Mucosa of stomach (tissue), 1 donor: ENCODE measurements around the gene BABAM2.
"Not testable (repeated sequence)": the region's sequence is repeated elsewhere in the genome, so short reads cannot be mapped to it uniquely, and the experiment has no call there.

Experiments used
- H3K27me3 ChIP-seq: one replicate; pipeline ENCODE4 v1.7.0; 2013; ENCODE audit warnings: mild to moderate bottlenecking, low read length; ENCODE audit not compliant: control insufficient read depth, insufficient read depth
- H3K36me3 ChIP-seq: one replicate; pipeline ENCODE4 v1.7.0; 2013; ENCODE audit warnings: low read length; ENCODE audit not compliant: control insufficient read depth, insufficient read depth
- H3K4me1 ChIP-seq: one replicate; pipeline ENCODE4 v1.7.0; 2013; ENCODE audit warnings: mild to moderate bottlenecking, low read length; ENCODE audit not compliant: control insufficient read depth, insufficient read depth
- H3K4me3 ChIP-seq: one replicate; pipeline ENCODE4 v1.7.0; 2013; ENCODE audit warnings: low read length
- H3K9ac ChIP-seq: one replicate; pipeline ENCODE4 v1.7.0; 2013; ENCODE audit warnings: mild to moderate bottlenecking, low read length, moderate library complexity
- H3K9me3 ChIP-seq: one replicate; pipeline ENCODE4 v1.7.0; 2013; ENCODE audit warnings: mild to moderate bottlenecking, low read length, moderate library complexity; ENCODE audit not compliant: control insufficient read depth
- donor health status: Pancreatic carcinoma.

Gene BABAM2

DNA sequence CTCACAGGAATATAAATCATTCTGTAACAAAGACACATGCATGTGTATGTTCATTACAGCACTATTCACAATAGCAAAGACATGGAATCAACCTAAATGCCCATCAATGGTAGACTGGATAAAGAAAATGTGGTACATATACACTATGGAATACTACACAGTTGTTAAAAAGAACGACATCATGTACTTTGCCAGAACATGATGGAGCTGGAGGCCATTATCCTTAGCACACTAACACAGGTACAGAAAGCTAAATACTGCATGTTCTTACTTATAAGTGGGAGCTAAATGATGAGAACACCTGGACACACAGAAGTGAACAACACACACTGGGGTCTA is 8.0 kb upstream of the BABAM2 start:
- H3K4me1 ChIP-seq, H3K4me3 ChIP-seq, H3K9ac ChIP-seq, H3K9me3 ChIP-seq, H3K36me3 ChIP-seq, H3K27me3 ChIP-seq: not testable (repeated sequence)

DNA sequence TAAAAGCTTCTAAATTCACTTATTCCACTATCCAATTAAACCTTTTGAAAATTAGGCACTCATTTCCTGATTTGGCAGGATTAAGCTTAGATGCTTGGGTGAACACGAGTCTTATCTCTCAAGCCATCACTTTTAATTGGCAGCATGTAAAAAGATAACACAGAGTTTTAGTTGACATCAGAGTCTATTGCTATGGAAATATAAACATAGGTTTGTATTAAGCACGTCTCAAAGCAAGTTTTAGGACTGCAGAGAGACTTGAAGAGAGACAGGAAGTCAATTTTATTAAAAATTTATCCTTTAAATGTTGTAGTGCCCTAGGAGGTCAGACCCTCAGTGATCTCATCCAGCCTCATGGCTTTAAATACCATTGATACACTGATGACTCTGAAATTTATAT is 5.9 kb upstream of the BABAM2 start:
- no peak overlapping the region for H3K4me3 ChIP-seq
- H3K9me3 ChIP-seq: no peaks in the 10 kb centered on the region
- no peaks in the 10 kb centered on the region for H3K4me1 ChIP-seq
- no peaks in the 10 kb centered on the region for H3K27me3 ChIP-seq
- no peaks in the 10 kb centered on the region for H3K36me3 ChIP-seq
- H3K9ac ChIP-seq: no peak overlapping the region

DNA sequence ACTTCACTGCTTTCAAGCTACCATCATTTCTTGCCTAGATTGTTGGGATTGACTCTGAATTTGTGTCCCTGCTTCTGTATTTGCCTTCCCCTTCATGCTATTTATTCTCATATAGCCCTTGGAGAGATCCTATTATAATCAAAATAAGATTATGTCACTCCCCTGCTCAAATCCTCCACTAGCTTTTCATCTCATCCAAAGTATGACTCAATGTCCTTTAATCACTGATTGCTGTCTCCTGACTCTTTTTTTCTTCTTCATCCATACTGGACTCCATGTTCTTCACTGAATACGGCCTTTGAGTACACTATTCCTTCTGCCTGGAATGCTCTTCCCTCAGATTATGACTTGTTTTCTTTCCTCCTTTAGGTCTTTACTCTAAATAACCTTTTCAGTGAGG is 5.3 kb upstream of the BABAM2 start:
- no peaks in the 10 kb centered on the region for H3K9me3 ChIP-seq
- H3K9ac ChIP-seq: no peak overlapping the region
- H3K4me3 ChIP-seq: no peak overlapping the region
- no peaks in the 10 kb centered on the region for H3K4me1 ChIP-seq
- no peaks in the 10 kb centered on the region for H3K27me3 ChIP-seq
- no peaks in the 10 kb centered on the region for H3K36me3 ChIP-seq

DNA sequence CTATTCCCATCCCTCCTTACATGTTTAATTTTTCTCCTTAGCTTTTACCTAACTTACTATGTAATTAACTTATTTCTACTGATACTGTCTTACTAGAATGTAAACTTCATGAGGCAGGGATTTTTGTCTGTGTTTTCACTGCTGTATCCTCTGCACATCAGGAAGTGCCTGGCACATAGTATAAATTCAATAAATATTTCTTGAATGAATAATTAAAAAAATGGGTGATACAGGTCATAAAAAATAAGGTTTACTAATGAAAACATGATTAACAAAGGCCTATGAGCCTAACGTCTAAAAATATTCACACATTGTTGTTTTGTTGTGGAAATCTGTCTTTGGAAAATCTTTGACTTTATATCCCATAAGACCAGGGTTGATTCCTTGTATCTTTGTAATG is 4.9 kb upstream of the BABAM2 start:
- Histone ChIP-seq H3K27me3 (no peaks in the 10 kb centered on the region), H3K9ac (no peak overlapping the region), H3K4me1 (no peaks in the 10 kb centered on the region), H3K4me3 (no peak overlapping the region), H3K9me3 (no peaks in the 10 kb centered on the region), H3K36me3 (no peaks in the 10 kb centered on the region)

DNA sequence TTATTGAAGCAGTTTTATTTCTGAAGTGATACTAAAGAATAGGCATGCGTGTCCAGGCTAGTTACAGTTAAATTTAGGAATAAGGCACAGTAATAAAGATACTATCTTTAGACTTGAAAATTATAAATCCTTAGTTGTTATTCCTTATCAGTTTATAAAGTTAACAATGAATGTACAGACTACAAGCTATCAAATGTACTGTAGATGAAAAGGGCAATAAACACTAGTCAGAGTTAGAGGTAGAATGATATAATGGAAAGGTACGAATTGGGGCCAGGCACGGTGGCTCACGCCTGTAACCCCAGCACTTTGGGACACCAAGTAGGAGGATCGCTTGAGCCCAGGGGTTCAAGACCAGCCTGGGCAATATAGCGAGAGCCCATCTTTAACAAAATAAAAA is 4.2 kb upstream of the BABAM2 start:
- Histone ChIP-seq H3K9me3 (no peaks in the 10 kb centered on the region), H3K4me3 (no peak overlapping the region), H3K27me3 (no peaks in the 10 kb centered on the region), H3K9ac (no peak overlapping the region), H3K4me1 (peaks cover 2% of the 10 kb centered on the region), H3K36me3 (no peaks in the 10 kb centered on the region)

DNA sequence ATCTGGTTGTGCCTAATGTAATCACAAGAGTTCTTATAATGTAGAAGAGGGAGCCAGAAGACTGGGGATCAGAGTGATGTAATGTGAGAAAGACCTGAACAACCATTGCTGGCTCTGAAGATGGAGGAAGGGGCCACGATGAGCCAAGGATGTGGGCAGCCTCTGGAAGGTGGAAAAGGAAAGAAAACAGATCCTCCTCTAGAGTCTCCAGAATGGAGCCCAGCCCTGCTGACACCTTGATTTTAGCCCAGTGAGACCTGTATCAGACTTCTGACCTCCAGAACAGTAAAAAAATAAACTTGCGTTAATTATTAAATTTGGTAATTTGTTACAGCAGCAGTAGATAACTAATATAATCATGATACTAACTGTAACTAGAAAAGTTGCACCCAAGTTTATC is 3.4 kb upstream of the BABAM2 start:
- no peaks in the 10 kb centered on the region for H3K36me3 ChIP-seq
- H3K9ac ChIP-seq: no peak overlapping the region
- no peaks in the 10 kb centered on the region for H3K9me3 ChIP-seq
- H3K4me1 ChIP-seq: peaks cover 7% of the 10 kb centered on the region
- no peaks in the 10 kb centered on the region for H3K27me3 ChIP-seq
- H3K4me3 ChIP-seq: no peak overlapping the region

DNA sequence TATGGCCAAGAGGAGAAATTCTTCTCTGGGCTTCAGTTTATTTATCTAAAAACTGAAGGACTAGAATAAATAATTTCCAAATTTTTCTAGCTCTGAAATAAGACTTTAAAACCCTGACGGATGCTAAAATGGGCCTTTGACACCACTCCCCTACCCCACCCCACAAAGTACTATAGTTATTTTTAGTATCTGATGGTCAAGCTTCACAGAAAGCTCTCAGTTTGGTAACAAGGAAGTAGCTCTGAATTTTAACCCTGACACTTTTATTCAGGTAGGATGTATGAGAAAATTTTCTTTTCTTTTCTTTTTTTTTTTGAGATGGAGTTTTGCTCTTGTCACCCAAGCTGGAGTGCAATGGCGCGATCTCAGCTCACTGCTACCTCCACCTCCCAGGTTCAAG is 2.7 kb upstream of the BABAM2 start:
- Histone ChIP-seq H3K9me3 (no peaks in the 10 kb centered on the region), H3K9ac (no peak overlapping the region), H3K36me3 (no peaks in the 10 kb centered on the region), H3K4me3 (no peak overlapping the region), H3K4me1 (peaks cover 7% of the 10 kb centered on the region), H3K27me3 (no peaks in the 10 kb centered on the region)

DNA sequence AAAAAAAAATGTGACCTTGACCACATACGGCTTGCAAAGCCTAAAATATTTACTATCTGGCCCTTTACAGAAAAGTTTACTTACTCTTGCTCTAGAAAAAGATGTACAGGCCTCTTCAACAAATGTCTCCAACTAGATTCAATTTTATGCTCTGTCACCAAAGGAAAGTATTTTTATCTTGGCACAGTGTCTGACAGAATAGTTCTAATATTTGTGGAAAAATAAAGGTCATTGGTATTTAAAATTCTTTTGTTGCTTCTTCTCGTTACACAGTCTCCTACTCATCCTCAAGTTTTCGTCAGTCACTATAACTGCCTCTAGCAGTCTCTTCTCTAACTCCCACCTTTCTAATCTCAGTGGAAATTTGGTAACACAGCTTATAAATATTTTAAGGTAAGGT is 1.7 kb upstream of the BABAM2 start:
- Histone ChIP-seq H3K36me3 (no peaks in the 10 kb centered on the region), H3K9me3 (no peaks in the 10 kb centered on the region), H3K27me3 (no peaks in the 10 kb centered on the region), H3K4me1 (peaks cover 7% of the 10 kb centered on the region), H3K9ac (no peak overlapping the region), H3K4me3 (no peak overlapping the region)

DNA sequence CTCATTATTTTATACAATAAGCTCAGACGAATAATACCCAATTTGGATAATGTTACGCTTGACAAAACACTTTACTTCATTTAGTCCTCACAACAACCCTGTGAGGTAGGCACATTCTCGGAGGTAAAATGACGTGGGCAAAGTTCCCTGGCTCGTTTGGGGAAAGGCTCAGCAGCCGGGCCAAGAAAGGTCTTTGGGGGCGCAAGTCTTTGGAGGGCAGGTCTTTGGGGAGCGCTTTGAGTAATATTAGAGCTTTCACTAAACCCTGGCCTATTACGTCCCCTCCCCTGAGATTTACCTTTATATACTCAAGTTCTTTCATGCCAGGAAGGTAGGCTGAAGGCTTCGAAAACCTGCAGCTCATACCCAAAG is 769 bp upstream of the BABAM2 start:
- H3K9me3 ChIP-seq: no peaks in the 10 kb centered on the region
- H3K4me3 ChIP-seq: peak overlapping the region; percentile 98
- peak overlapping the region; percentile 98 for H3K9ac ChIP-seq
- peaks cover 7% of the 10 kb centered on the region for H3K4me1 ChIP-seq
- H3K27me3 ChIP-seq: no peaks in the 10 kb centered on the region
- no peaks in the 10 kb centered on the region for H3K36me3 ChIP-seq

DNA sequence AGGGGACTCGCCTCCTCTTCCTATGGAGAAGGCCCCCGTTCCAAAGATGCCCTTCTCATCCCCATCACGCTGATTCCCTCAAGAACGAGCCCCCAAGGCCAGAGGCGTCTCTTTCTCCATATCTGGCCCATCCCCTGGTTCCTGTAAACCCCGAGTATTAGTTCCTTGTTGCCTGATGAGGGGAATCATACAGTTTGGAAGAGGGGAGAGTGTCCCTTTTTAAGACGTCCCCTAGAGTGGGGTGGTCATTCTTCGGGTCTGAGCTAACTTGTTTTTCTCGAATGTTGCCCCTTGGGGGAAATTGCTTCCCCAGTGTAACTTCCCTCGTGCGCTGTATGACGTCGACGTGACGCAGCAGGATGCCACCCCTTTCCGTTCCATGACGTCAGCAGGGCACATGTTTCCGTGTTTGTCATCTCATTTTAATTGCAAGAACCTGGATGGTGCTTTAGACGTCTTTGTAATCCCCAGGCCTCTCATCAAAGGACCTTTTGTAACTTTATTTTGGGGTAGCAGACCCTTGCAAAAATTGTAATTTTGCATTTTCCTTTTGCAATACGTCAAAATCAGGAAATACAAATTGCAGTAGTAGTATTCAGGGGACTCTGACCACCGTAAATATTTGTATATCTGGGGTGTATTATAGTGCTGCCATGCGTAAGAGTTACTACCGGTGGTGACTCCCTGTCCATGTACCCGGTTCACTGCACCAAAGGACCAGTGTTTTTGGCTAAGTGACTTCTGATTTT is 569 bp downstream of the BABAM2 start:
- Histone ChIP-seq H3K9me3 (no peaks in the 10 kb centered on the region), H3K27me3 (no peaks in the 10 kb centered on the region), H3K9ac (peak overlapping the region; percentile 98), H3K36me3 (no peaks in the 10 kb centered on the region), H3K4me1 (peaks cover 7% of the 10 kb centered on the region), H3K4me3 (peak overlapping the region; percentile 98)

DNA sequence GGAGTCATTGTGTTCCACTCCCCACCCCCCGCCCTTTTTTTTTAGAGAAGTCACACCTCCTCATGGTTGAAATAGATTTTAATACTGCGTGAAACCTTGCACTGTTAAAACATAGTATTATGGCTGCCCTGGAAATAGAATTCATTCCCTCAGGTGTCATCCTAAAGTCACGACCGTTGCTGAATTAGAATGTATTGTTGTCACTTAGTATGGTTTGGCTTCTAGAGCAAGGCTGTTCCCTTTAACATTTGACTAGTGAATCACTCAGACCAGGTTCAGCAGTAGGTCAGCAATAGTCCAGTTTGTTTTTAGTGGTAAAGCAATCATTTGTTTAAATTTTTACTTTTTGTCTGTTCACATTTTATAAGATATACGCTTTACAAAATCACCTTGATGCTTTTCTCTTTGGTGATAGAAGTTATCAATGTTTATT is 1.2 kb downstream of the BABAM2 start:
- H3K36me3 ChIP-seq: no peaks in the 10 kb centered on the region
- peak overlapping the region; percentile 98 for H3K9ac ChIP-seq
- H3K4me1 ChIP-seq: peaks cover 7% of the 10 kb centered on the region
- H3K4me3 ChIP-seq: no peak overlapping the region
- H3K27me3 ChIP-seq: no peaks in the 10 kb centered on the region
- H3K9me3 ChIP-seq: no peaks in the 10 kb centered on the region

DNA sequence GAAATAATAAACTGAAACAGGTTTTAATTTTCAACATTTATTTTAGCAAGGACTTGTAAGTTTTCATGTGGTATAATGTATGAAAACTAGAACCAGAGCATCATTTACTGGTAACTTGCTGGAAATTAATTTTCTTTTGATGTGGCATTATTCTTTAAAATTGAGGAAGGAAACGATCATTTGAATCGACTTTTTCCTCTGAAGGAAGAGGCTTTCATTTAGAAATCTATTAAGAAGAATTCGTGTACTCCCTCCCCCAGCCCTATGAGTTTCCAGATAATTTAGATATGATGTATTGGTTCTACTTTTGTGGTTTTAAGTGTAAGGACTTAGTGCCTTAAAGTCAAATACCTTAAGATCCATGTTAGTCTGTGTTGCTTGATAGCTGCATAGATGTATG is 2.5 kb downstream of the BABAM2 start:
- H3K27me3 ChIP-seq: no peaks in the 10 kb centered on the region
- H3K9ac ChIP-seq: no peak overlapping the region
- no peaks in the 10 kb centered on the region for H3K36me3 ChIP-seq
- H3K4me1 ChIP-seq: peaks cover 7% of the 10 kb centered on the region
- H3K9me3 ChIP-seq: no peaks in the 10 kb centered on the region
- H3K4me3 ChIP-seq: no peak overlapping the region

DNA sequence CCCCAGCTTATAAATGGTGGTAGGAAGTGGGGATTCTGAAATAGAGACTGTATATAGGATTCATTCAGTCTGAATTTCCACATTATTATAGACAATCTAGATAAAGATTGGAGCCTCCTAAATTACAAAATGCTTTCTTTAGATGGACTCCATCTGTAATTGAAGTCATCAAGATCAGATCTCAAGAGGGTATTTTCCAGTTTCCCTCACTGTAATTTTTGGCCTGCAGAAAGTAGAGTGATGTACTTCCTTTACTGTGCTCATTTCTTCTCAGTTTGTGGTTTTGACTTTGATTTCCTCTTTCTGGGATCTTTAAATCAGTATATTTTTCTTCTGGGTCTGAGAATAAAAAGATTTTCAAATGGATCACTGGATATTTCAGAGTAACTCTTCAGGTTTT is 7.2 kb downstream of the BABAM2 start:
- H3K27me3 ChIP-seq: no peaks in the 10 kb centered on the region
- no peak overlapping the region for H3K9ac ChIP-seq
- no peaks in the 10 kb centered on the region for H3K36me3 ChIP-seq
- no peaks in the 10 kb centered on the region for H3K4me1 ChIP-seq
- H3K9me3 ChIP-seq: no peaks in the 10 kb centered on the region
- no peak overlapping the region for H3K4me3 ChIP-seq
